ENCODE results near the gene SHISA5. TPM values are rescaled to one million over a fixed set of nuclear protein-coding genes. Genes with fewer than 3 reads are reported as not detected.

SHISA5 gene
- total and polyA plus RNA-seq, 2 of the 8 experiments (the other 6 are each of a cell fraction or from before 2014, with no cell fraction given): 196 to 315 TPM

DNA sequence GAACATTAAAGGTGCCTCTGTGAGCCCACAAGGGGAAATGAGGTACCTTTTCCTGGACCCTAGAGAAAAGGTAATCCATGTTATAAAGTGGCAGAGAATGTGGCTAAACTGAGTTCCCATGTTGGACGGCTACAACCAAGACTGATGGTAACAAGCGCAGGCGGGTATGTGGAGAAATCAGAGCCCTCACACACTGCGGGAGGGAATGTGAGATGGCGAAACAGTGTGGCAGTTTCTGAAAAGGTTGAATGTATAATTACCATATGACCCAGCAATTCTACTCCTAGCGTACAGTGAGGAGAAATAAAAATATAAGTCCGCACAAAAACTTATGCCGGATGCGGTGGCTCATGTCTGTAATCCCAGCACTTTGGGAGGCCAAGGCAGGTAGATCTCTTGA is 24.1 kb upstream of the SHISA5 start (continued):
- TF ChIP-seq, protein P1, sequence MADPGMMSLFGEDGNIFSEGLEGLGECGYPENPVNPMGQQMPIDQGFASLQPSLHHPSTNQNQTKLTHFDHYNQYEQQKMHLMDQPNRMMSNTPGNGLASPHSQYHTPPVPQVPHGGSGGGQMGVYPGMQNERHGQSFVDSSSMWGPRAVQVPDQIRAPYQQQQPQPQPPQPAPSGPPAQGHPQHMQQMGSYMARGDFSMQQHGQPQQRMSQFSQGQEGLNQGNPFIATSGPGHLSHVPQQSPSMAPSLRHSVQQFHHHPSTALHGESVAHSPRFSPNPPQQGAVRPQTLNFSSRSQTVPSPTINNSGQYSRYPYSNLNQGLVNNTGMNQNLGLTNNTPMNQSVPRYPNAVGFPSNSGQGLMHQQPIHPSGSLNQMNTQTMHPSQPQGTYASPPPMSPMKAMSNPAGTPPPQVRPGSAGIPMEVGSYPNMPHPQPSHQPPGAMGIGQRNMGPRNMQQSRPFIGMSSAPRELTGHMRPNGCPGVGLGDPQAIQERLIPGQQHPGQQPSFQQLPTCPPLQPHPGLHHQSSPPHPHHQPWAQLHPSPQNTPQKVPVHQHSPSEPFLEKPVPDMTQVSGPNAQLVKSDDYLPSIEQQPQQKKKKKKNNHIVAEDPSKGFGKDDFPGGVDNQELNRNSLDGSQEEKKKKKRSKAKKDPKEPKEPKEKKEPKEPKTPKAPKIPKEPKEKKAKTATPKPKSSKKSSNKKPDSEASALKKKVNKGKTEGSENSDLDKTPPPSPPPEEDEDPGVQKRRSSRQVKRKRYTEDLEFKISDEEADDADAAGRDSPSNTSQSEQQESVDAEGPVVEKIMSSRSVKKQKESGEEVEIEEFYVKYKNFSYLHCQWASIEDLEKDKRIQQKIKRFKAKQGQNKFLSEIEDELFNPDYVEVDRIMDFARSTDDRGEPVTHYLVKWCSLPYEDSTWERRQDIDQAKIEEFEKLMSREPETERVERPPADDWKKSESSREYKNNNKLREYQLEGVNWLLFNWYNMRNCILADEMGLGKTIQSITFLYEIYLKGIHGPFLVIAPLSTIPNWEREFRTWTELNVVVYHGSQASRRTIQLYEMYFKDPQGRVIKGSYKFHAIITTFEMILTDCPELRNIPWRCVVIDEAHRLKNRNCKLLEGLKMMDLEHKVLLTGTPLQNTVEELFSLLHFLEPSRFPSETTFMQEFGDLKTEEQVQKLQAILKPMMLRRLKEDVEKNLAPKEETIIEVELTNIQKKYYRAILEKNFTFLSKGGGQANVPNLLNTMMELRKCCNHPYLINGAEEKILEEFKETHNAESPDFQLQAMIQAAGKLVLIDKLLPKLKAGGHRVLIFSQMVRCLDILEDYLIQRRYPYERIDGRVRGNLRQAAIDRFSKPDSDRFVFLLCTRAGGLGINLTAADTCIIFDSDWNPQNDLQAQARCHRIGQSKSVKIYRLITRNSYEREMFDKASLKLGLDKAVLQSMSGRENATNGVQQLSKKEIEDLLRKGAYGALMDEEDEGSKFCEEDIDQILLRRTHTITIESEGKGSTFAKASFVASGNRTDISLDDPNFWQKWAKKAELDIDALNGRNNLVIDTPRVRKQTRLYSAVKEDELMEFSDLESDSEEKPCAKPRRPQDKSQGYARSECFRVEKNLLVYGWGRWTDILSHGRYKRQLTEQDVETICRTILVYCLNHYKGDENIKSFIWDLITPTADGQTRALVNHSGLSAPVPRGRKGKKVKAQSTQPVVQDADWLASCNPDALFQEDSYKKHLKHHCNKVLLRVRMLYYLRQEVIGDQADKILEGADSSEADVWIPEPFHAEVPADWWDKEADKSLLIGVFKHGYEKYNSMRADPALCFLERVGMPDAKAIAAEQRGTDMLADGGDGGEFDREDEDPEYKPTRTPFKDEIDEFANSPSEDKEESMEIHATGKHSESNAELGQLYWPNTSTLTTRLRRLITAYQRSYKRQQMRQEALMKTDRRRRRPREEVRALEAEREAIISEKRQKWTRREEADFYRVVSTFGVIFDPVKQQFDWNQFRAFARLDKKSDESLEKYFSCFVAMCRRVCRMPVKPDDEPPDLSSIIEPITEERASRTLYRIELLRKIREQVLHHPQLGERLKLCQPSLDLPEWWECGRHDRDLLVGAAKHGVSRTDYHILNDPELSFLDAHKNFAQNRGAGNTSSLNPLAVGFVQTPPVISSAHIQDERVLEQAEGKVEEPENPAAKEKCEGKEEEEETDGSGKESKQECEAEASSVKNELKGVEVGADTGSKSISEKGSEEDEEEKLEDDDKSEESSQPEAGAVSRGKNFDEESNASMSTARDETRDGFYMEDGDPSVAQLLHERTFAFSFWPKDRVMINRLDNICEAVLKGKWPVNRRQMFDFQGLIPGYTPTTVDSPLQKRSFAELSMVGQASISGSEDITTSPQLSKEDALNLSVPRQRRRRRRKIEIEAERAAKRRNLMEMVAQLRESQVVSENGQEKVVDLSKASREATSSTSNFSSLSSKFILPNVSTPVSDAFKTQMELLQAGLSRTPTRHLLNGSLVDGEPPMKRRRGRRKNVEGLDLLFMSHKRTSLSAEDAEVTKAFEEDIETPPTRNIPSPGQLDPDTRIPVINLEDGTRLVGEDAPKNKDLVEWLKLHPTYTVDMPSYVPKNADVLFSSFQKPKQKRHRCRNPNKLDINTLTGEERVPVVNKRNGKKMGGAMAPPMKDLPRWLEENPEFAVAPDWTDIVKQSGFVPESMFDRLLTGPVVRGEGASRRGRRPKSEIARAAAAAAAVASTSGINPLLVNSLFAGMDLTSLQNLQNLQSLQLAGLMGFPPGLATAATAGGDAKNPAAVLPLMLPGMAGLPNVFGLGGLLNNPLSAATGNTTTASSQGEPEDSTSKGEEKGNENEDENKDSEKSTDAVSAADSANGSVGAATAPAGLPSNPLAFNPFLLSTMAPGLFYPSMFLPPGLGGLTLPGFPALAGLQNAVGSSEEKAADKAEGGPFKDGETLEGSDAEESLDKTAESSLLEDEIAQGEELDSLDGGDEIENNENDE (IDR thresholded peaks at IDR 0.05; ENCODE audit: insufficient replicate concordance, low read length): no peak
- TF ChIP-seq EGR1 (IDR thresholded peaks at IDR 0.05; ENCODE audit: borderline replicate concordance, low read depth, low read length): no peak
- TF ChIP-seq POLR2AphosphoS5 (IDR thresholded peaks at IDR 0.05; ENCODE audit: low read depth, low read length): no peak
- TF ChIP-seq, protein P2, sequence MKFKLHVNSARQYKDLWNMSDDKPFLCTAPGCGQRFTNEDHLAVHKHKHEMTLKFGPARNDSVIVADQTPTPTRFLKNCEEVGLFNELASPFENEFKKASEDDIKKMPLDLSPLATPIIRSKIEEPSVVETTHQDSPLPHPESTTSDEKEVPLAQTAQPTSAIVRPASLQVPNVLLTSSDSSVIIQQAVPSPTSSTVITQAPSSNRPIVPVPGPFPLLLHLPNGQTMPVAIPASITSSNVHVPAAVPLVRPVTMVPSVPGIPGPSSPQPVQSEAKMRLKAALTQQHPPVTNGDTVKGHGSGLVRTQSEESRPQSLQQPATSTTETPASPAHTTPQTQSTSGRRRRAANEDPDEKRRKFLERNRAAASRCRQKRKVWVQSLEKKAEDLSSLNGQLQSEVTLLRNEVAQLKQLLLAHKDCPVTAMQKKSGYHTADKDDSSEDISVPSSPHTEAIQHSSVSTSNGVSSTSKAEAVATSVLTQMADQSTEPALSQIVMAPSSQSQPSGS (IDR thresholded peaks at IDR 0.05; ENCODE audit: low read length): no peak
- TF ChIP-seq HDAC6 (IDR thresholded peaks at IDR 0.05; ENCODE audit: low read depth, low read length): no peak
- TF ChIP-seq RBBP5 (IDR thresholded peaks at IDR 0.05; ENCODE audit: borderline replicate concordance, low read depth, low read length): no peak
- no peak for TF ChIP-seq BRCA1 (IDR thresholded peaks at IDR 0.05; ENCODE audit: low read depth, low read length)

Data from H1 (cell line).